GM19397 (cell line): ENCODE data around the gene ZNF215.
"Not testable (repeated sequence)": the region's sequence is repeated elsewhere in the genome, so short reads cannot be mapped to it uniquely, and the experiment has no call there.

Experiments
- ATAC-seq: cut with Tn5 transposase; IDR thresholded peaks from one replicate; pipeline ENCODE4 v1.9.1; 2021; ENCODE audit warnings: mild to moderate bottlenecking, moderate library complexity; ENCODE audit not compliant: unreplicated experiment

Gene ZNF215

GRCh38 chr11:6926208-6927029 is at the start of gene ZNF215:
ZNF215 (plus strand) TSS chr11:6926426; CDS start chr11:6932273, 5,847 bp downstream.
- ATAC-seq = peak; percentile 53

GRCh38 chr11:6876914-6877313 is 49.3 kb upstream of the ZNF215 start:
- ATAC-seq = no peak

- ATAC-seq = no peak
Observed at GRCh38 chr11:6882751-6883150, 43.5 kb upstream of the ZNF215 start.

GRCh38 chr11:6887711-6888110 is 38.5 kb upstream of the ZNF215 start:
- ATAC-seq = not testable (repeated sequence)

- ATAC-seq = no peak
Observed at GRCh38 chr11:6888830-6889229, 37.4 kb upstream of the ZNF215 start.

GRCh38 chr11:6889835-6890234 is 36.4 kb upstream of the ZNF215 start:
- ATAC-seq = no peak

- ATAC-seq = no peak
Observed at GRCh38 chr11:6892400-6892799, 33.8 kb upstream of the ZNF215 start, which contains the start of gene OR2D2. OR2D2 (minus strand) TSS chr11:6892500; CDS start chr11:6892500, 0 bp downstream.

- no peak for ATAC-seq
Observed at GRCh38 chr11:6894097-6894496, 32.1 kb upstream of the ZNF215 start.

- no peak for ATAC-seq
Observed at GRCh38 chr11:6895010-6895409, 31.2 kb upstream of the ZNF215 start.

- no peak for ATAC-seq
Observed at GRCh38 chr11:6898911-6899310, 27.3 kb upstream of the ZNF215 start.

GRCh38 chr11:6900327-6900999 is 25.8 kb upstream of the ZNF215 start:
- ATAC-seq = no peak

- not testable (repeated sequence) for ATAC-seq
Observed at GRCh38 chr11:6904804-6905203, 21.4 kb upstream of the ZNF215 start.

GRCh38 chr11:6911378-6911777 is 14.8 kb upstream of the ZNF215 start:
- ATAC-seq = no peak

- ATAC-seq = no peak
Observed at GRCh38 chr11:6911948-6912347, 14.3 kb upstream of the ZNF215 start.

GRCh38 chr11:6919698-6920097 is 6.5 kb upstream of the ZNF215 start:
- no peak for ATAC-seq

GRCh38 chr11:6920702-6921101 is 5.5 kb upstream of the ZNF215 start, which contains the start of gene OR2D3:
OR2D3 (plus strand) TSS chr11:6921002; CDS start chr11:6921002, 0 bp downstream.
- no peak for ATAC-seq

GRCh38 chr11:6925007-6925577 is 1.1 kb upstream of the ZNF215 start:
- ATAC-seq = no peak

GRCh38 chr11:6925636-6926207 is 504 bp upstream of the ZNF215 start:
- ATAC-seq = no peak

GRCh38 chr11:6927030-6927617 is 898 bp downstream of the ZNF215 start:
- peak; percentile 65 for ATAC-seq

- ATAC-seq = no peak
Observed at GRCh38 chr11:6928916-6929315, 2.7 kb downstream of the ZNF215 start.

- ATAC-seq = no peak
Observed at GRCh38 chr11:6931146-6931713, 5.0 kb downstream of the ZNF215 start.
